NB4 (cell line): ENCODE measurements around the gene KCNH3.

Source experiments
- MAX ChIP-seq: IDR thresholded peaks from 2 replicates; pipeline ENCODE4 v1.6.1; 2011; ENCODE audit warnings: low read depth, low read length
- MYC ChIP-seq: IDR thresholded peaks from 2 replicates; pipeline ENCODE4 v1.6.1; 2011; ENCODE audit warnings: low read depth, low read length
- POLR2A ChIP-seq: IDR thresholded peaks from 2 replicates; pipeline ENCODE4 v1.6.1; 2011; ENCODE audit warnings: mild to moderate bottlenecking; ENCODE audit not compliant: insufficient read length; ENCODE audit errors: extremely low read depth
- TF ChIP-seq, protein P1 (sequence below): IDR thresholded peaks from one replicate; pipeline ENCODE4 v1.5.1; 2012; ENCODE audit warnings: low read depth, low read length

DNA sequence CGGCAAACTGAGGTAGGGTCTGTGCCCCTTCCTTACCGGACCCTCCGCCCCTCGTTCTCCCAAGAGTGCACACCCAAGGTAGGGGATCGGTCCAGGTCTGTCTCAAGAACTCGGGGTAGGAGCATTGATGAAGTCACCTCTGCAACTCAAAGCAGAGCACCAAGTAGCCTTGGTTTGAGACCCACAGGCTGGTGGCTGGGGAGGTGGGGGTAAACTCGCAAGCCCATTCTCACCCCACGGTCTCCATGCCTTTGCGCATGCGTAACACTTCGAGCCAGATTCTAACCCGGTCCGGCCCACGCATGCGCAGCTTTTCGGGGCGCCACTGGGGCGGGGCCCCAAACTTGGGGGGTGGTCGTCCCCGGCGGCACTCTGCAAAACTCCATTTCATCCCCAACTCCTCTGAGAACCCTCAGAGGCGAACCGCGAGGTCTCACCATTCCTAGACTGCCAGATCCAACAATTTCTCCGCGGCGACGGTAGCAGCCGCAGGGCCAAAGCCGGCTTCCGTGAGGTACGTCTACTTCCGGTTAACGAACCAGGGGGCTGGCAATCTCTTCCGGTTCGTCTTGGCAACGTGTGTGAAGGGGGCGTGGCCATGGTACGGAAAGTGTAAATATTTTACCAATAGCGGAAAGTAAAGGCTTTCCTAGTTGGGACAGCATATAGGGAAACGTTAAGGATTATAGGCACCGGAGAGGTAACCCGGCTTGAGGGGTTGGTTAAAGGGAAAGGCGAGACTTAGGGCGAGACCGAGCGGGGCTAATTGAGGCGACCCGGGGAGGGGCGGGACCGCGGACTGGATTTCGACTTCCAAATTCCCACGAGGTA is 29.0 kb downstream of the KCNH3 start, which contains the start of gene MCRS1:
- TF ChIP-seq, protein P1, sequence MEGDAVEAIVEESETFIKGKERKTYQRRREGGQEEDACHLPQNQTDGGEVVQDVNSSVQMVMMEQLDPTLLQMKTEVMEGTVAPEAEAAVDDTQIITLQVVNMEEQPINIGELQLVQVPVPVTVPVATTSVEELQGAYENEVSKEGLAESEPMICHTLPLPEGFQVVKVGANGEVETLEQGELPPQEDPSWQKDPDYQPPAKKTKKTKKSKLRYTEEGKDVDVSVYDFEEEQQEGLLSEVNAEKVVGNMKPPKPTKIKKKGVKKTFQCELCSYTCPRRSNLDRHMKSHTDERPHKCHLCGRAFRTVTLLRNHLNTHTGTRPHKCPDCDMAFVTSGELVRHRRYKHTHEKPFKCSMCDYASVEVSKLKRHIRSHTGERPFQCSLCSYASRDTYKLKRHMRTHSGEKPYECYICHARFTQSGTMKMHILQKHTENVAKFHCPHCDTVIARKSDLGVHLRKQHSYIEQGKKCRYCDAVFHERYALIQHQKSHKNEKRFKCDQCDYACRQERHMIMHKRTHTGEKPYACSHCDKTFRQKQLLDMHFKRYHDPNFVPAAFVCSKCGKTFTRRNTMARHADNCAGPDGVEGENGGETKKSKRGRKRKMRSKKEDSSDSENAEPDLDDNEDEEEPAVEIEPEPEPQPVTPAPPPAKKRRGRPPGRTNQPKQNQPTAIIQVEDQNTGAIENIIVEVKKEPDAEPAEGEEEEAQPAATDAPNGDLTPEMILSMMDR, result no peak
- TF ChIP-seq MAX, result peak; percentile 87
- TF ChIP-seq POLR2A, result peak; percentile 92
- peak; percentile 92 for TF ChIP-seq MYC
